ENCODE results near the gene TRIM41.
"Not testable (repeated sequence)": the region's sequence is repeated elsewhere in the genome, so short reads cannot be mapped to it uniquely, and the experiment has no call there.

TRIM41 gene

DNA sequence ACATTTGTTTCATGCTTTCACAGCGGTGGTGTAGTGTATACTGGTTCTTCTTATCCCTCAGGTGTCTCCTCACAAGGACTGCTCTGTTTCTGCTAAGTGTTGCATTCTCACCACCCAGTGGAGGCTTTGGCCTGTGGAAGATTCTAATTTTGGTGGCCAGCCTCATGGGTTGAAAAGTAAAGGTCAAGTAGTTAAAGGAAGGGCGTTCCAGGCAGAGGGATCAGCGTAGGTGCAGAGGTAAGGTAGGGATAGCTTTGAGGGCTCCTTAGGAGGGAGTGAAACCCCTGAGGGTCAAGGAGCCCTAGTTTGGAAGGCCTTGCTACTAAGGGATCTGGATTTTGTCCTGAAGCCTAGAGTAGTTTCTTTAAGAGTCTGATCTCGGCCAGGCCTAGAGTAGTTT lies 25.2 kb downstream of the TRIM41 start:
- no peak for DNase-seq (ENCODE audit: low read depth in 2 of 2)

DNA sequence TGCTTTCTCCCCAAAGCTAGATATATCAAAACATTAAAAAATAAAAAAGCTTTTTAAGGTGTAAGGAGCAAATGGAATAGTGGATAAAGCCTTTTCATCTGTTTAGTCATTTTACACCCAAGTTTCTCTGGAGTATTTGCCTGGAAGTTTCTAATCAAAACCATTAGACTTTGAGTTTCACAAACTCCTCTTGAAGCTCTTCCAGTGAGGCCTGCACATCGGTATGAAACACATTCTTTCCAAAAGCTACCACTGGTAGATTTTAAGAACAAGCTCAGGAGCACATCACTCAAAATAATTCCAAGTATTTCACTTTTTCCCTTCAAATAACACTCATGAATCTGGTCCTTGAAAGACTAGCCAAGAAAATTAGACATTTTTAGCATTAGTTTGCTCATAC lies 32.2 kb downstream of the TRIM41 start:
- no peak for DNase-seq (ENCODE audit: low read depth in 2 of 2)

DNA sequence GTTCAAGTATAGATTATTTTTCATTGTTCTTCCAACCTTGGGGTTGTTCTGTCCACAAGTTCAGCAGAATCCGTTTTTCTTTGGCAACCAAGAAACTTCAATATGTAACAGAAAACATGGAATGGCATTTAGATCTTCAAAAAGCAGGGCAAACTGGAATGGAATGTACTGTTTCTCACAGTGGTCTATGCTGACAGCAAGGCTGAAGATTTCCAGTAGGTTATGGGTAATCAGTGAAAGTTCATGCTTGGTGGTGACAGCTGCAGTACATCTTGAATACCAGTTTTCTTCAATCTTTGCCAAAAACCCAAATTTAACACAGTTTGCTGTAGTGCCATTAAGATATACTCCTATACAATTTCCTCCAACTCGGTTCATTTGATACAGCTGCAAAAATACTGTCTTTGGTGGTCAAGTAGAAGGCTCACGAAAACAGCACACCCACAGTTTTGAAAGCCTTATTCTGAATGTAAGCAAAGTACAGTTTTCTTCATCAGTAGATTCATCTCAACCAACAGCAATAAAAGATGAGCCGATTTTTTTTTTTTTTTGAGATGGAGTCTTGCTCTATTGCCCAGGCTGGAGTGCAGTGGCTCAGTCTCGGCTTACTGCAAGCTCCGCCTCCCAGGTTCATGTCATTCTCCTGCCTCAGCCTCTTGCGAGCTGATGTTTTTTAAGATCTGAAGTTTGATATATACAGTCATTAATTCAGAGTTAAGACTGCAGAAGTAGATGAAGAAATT lies 32.9 kb downstream of the TRIM41 start:
- DNase-seq (ENCODE audit: low read depth in 2 of 2) = no peak

DNA sequence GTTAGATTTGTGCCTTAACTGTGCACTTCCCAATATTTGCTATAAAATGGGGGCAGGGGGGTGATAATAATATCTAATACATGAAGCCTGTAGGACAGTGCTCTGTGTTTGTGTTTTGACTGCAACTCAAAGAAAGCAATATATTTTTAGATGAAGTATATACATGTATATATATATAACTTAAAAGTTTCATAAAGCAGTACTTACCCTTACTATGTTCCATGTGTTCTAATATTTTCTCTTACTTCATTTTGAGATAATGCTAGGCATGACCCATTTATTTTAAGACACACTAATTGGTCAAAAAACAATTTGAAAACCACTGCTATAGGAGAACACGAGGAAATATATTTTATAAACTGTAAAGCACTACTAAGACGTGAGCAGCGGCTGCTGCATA lies 35.5 kb downstream of the TRIM41 start:
- DNase-seq (ENCODE audit: low read depth in 2 of 2) = no peak

DNA sequence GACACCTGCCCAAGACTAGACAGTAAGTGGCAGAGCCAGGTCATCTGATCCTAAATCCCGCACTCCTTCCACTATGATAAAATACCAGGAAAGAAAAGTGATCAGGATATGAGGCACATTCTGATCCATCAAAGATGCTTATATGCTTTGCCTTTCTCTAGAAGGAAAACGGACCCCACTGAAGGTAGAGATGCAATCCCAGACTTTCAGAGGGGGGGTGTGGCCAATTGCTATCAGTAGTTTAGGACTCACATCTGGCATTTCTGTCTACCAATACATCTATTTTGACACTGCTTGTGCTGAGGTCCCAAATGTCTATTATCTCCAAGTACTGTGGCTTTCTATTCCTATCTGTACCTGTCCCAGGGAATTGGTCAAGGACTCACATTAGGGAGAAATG lies 36.2 kb downstream of the TRIM41 start:
- DNase-seq (ENCODE audit: low read depth in 2 of 2) = no peak

DNA sequence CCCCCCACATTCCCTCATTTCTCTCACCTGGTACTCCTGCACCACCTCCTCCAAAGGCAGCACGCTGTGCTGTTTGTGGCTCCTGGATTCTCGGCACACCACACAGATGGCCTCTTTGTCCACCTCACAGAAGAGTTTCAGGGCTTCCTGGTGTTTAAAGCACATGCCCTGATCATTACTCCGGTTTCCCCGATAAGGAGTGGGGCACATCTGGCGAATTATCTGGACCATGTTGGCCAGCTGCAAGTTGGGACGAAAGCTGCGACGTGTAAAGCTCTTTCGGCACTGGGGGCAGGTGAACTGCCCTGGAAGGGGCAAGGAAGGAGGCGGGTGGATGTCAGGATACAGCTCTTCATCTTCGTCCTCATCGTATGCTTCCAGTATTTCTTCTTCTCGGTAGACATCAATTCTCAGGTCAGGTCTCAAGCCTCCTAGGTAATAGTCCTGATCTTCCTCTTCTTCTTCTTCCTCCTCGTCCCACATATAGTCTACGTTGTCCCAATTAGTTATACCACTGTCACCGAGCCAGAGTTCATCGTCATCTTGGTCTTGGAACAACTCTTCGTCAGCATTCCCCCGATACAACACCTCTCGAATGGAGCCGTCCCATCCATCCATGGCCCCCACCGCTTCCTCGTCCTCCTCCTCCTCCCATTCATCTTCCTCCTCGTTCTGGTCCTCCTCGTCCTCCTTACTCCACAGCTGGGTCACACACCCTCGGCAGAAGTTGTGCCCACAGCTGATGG lies 37.1 kb downstream of the TRIM41 start:
- DNase-seq (ENCODE audit: low read depth in 2 of 2) = no peak

DNA sequence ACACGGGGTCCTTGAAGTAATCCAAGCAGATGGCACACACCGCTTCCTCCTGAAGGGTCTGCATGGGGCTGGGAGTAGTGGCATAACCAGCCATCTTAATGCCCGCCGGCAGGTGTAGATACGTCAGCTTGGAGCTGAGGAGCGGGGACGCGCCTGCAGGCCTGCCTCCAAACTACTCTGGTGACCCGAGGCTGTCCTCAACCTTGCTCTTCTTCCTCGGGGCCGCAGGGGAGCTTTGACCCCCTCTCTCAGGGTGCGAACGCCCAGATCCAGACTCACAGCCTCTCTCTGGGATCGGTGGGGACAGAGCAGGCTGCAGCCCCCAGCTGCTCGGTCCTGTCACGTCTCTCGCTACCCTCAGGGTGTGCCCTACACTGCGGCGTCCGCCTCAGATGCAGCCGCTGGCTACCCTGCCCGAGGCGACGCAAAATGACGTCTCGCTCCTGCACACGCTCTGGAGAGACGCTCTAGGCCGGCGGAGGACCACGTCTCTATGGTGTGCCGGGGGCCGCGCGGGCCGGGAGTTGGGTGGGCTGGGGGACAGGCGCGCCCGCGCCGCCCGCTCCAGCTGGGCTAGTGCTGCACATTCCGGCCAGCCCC lies 37.7 kb downstream of the TRIM41 start, which contains the start of gene TRIM52:
TSS of gene TRIM52 (minus strand) at position 424 of the 600 bp plus-strand sequence. CDS start at position 94, 330 bp downstream.
- peak; percentile 78 to 79 for DNase-seq (ENCODE audit: low read depth in 2 of 2)

DNA sequence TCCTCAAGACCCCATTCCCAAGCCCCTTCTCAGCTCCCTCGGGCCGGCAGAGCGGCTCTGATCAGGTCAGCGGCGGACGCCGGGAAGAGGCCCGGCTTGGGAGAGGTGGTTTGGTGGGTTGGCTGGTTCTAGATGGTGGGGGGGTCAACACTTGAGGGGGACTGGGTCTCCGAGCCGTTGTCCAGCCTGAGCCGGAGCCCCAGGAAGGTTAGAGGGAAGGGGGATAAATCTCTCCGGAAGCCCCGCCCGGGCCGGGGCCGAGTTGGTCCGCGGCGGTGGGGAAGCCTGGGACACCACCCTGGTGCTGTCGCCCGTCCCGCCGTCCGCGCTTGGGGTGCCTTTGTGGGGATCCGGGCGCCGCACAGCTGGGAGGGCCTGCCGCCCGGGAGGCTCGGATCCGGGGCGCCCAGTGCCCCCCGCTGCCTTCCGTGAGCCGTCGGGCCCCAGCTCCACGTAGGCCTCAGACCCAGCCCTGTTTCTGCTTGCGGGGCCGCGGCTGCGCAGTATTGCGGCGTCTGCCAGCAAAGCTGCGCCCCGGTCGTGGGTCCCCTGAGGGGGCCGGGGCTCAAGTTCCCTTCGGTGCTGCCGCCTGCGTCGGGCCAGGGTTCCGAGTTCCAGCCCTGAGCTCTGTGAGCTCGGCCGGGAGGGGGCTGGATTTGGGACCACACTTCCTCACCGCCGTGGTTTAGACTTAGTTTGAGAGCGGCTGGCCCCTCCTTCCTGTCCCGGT lies 38.4 kb downstream of the TRIM41 start:
- DNase-seq (ENCODE audit: low read depth in 2 of 2) = peak; percentile 42 to 49

DNA sequence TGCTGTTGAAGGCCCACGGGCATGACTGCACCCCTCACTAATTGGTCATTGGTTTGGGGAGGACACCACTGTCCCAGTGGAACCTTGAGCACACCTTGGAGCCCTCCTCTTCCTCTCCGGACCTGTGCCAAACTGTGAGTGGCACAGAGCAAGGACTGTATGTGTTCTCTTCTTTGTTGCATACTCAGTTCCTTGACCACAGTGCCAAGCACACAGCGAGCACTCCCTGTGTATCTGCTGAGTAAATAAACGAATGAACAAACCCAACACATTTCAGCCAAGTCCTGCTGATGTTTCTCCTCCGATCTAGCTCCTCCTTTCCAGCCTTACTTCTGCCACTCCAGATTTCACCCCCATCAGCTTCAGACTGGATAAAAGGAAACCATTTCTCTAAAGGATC lies 40.6 kb downstream of the TRIM41 start:
- no peak for DNase-seq (ENCODE audit: low read depth in 2 of 2)

DNA sequence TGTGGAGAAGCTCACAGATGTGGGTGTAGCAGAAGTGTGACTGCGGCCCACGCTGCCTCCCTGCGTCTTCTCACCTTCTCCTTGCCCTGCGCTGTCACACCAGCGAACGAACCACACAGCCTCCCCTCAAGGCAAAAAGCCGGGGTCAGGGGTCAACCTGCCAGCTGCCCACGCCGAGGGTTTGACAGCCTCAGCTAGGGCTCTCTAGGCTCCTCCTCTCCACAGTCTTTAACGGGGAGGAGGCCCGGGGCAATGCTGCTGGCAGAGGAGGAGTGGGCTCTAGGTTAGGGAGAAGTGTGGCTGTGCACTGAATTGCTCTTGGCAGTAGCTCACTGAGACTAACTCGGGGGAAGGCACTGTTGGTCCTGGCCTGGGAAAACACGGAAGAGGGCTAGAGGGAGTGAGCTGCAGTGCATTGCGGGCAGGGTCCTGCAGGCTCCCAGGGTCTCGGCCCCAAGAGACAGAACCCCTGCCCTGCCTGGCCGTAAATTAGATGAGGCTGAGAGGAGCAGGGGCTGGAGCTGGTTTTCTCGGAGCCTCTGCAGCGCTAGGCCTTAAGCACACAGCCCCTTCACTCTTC lies 42.1 kb downstream of the TRIM41 start:
- peak in 1 of 2 donors; percentile 44 for DNase-seq (ENCODE audit: low read depth in 2 of 2)

DNA sequence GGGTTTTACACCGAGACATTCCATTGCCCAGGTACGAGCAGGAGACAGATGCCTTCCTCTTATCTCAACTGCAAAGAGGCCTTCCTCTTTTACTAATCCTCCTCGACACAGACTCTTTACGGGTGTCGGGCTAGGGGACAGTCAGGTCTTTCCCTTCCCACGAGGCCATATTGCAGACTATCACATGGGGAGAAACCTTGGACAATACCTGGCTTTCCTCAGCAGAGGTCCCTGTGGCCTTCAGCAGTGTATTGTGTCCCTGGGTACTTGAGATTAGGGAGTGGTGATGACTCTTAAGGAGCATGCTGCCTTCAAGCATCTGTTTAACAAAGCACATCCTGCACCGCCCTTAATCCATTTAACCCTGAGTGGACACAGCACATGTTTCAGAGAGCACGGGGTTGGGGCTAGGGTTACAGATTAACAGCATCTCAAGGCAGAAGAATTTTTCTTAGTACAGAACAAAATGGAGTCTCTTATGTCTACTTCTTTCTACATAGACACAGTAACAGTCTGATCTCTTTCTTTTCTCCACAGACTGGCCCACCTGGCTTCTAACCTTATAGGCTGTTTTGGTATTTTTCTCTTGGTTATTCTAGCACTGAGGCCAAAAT lies 44.3 kb downstream of the TRIM41 start:
- not testable (repeated sequence) for DNase-seq (ENCODE audit: low read depth in 2 of 2)

DNA sequence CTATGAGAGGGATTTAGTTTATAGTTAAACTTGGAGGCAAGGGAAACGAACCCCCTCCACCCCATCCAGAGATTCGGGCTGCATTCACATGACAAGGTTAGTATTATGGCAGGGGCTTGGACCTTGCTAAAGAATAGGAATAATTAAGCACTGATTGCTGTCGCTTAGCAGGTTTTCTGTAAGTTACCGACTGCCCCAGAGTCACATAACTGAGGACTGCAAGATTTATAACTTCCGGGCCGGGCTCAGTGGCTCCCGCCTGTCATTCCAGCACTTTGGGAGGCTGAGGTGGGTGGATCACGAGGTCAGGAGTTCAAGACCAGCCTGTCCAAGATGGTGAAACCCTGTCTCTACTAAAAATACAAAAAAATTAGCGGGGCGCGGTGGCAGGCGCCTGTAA lies 44.8 kb downstream of the TRIM41 start:
- not testable (repeated sequence) for DNase-seq (ENCODE audit: low read depth in 2 of 2)

DNA sequence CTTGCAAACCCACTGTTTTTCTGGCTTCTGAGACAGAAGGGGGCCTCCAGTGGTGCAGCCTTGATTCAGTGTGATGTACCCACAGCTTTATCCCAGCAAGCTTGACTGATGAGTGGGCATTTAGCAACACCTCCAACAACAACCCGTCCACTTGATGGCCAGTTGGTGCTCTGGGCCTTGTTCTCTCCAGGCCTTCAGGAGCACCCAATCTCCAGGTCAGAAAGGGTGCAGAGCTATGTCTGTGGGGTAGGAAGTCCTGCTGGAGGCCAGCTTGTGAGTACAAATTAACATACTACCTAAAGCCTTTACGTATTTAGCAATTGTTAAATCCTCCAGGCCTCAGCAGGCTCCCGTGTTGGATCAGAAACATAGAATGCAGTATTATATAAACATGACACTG lies 48.0 kb downstream of the TRIM41 start:
- DNase-seq (ENCODE audit: low read depth in 2 of 2) = no peak

DNA sequence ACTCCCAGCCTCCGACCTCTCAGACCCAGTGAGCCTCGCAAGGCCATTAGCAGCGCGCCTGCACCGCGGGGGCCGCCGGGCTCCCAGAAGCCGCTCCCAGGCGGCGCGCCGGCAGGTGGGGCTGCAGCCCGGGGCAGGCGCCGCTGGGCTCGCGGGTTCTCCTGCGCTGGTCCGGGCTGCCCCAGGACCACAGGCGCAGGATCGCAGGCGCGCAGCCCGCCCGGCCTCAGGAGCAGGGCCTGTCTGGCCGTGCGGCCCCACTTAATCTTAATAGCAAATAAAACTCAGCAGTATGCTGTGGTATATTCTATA lies 50.3 kb downstream of the TRIM41 start:
- DNase-seq (ENCODE audit: low read depth in 2 of 2) = not testable (repeated sequence)

DNA sequence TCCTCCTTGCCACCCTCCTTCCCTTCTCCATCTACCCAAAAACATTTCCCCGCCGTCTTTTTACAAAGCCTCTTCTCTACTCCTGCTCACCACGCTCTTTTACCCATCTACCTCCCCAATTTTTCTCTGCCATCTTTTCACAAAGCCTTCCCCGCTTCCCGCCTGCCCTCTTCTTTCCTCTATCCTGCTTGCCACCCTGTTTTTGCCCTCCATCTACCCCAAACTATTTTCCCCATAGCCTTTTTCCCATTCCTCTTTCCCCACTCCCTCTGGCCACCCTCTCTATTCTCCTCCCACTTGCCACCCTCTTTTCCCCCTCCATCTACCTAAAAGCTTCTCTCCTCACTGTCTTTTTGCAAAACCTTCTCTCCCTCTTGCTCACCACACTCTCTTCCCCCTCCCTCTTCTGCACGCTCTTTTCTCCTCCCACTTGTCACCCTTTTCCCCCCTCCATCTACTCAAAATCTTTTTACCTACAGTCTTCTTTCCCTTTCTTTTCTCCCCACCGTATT lies 57.2 kb downstream of the TRIM41 start:
- DNase-seq (ENCODE audit: low read depth in 2 of 2) = no peak

DNA sequence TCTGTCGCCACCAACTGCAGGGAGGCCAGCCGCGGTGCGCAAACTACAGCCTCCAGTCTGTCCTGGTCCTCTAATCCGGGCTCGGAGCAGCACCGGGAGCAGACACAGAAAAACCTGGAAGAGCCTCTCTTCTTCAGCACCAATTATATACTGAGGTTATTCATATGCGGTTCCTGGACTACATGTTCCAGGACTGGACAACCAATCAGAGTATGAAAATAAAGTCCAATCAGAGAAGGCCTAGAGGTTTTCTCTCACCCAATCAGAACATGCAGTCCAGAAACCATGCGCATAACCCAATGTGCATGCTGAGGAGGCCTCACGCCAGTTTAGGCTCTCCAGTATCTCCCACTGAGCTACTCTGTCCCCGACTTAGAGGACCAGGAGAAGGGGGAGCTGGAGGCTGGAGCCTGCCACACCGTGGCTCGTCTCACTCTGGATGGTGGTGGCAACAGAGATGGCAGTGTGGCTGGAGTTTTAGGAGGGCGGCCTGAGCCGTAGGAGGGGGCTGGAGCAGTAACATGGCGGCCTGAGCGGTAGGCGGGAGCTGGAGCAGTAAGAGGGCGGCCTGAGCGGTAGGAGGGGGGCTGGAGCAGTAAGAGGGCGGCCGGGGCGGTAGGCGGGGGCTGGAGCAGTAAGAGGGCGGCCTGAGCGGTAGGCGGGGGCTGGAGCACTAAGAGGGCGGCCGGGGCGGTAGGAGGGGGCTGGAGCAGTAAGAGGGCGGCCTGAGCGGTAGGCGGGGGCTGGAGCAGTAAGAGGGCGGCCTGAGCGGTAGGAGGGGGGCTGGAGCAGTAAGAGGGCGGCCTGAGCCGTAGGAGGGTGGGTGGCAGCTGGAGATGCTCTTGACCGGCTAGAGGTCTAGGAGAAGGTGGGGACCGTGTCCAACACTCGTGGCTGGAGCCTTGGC lies 58.2 kb downstream of the TRIM41 start:
- no peak for DNase-seq (ENCODE audit: low read depth in 2 of 2)

DNA sequence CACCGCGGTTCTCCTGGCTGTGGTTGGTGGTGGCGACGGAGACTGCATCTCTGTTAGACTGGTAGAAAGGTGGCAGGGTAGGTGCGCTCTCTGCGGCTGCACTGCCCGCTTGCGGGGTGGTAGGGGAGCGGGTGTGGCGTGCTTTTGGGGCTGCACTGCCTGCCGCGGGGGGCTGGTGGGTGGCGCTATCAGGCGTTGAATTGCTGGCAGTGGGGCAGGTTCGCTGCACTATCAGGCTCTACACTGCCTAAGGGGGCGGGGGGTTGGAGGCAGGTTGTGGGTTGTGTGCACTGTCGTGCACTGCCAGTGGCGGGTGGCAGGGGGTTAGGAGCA lies 58.9 kb downstream of the TRIM41 start:
- DNase-seq (ENCODE audit: low read depth in 2 of 2) = no peak

DNA sequence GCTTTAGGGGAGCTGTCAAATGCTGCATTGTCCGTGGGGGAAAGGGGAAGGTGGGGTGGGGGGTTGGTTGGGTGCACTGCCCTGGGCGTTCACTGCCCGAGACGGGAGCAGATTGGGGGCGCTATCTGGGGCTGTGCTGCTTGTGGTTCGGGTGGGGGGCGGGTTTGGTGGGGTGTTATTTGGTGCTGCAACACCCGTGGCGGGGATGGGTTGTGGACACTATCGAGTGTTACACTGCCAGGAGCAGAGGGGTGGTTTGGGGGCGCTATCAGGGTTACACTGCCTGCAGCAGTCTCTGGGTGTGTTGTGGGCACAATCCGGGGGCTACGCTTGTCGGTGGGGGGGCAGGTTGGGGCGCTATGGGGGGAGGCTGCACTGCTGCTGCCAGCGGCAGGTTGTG lies 59.3 kb downstream of the TRIM41 start:
- not testable (repeated sequence) for DNase-seq (ENCODE audit: low read depth in 2 of 2)

DNA sequence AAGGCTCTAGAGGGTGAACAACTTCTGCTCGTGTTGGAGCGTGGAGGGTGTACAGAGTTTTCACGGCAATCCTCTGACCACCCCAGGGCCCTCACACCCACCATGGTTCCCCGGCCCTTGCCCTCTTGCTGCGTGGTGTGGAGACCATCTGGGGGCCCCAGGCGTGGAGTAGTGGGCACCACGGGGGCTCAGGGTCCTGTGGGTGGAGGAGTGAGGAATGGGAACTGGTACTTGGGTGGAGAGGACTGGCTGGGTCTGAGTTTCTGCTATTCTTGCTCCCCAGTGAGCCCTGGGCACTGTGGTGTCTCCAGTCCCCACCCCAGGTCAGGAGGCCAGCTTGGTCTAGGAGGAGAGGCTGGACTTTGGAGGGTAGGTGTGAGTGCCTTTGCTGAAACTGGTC lies 59.8 kb downstream of the TRIM41 start:
- DNase-seq (ENCODE audit: low read depth in 2 of 2) = no peak

DNA sequence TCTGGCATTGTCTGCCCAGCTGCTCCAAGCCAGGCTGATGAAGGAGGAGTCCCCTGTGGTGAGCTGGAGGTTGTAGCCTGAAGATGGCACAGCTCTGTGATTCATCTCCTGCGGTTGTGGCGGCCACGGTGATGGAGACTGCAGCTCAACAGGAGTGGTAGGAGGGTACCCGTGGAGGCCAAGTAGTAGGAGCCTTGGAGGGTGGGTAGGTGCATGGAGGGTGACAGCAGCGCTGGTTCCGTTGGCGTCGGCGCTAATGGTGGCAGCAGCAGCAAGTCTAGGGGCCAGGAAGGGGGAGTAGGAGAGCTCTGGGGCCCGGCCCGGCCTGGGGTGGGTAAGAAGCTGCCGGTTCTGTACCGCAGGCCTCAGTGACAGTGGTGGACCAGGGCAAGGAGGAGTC lies 60.3 kb downstream of the TRIM41 start:
- no peak for DNase-seq (ENCODE audit: low read depth in 2 of 2)
